Prostate gland (tissue), 2 donors: Measurements from ENCODE around the gene FRMD6. TPM values are rescaled to one million over a fixed set of nuclear protein-coding genes. Genes with fewer than 3 reads are reported as not detected.

ENCODE experiments used
- DNase-seq: peaks from one replicate; pipeline ENCODE4 v3.0.0-alpha.2; 2019; ENCODE audit warnings: low spot score
- H3K27ac ChIP-seq, 2 donors: fragments of 200-600 bp; sonication (generic); 2 replicates each; pipeline ENCODE4 v1.5.1; 2017 to 2019
- H3K27me3 ChIP-seq: fragments of 200-600 bp; sonication (generic); replicated peaks from 2 replicates; pipeline ENCODE4 v1.5.1; 2019; ENCODE audit not compliant: insufficient read depth
- H3K36me3 ChIP-seq, 2 donors: fragments of 200-600 bp; sonication (generic); 1 replicate in 1 of 2; 2 replicates in 1 of 2; pipeline versions ENCODE4 v1.5.1 to v1.8.1; 2017 to 2019
- H3K4me1 ChIP-seq: fragments of 200-600 bp; sonication (generic); replicated peaks from 2 replicates; pipeline ENCODE4 v1.5.1; 2019
- H3K4me3 ChIP-seq, 2 donors: fragments of 200-600 bp; sonication (generic); 2 replicates each; pipeline ENCODE4 v1.5.1; 2017 to 2019
- H3K9me3 ChIP-seq: fragments of 200-600 bp; sonication (generic); 2 replicates; pipeline ENCODE4 v1.5.1; 2017
- POLR2A ChIP-seq: fragments of 450-650 bp; IDR thresholded peaks from one replicate; pipeline ENCODE4 v1.6.1; 2016; ENCODE audit warnings: antibody characterized with exemption, mild to moderate bottlenecking
- POLR2AphosphoS5 ChIP-seq: sonication (generic); formaldehyde crosslinking; IDR thresholded peaks from one replicate; pipeline ENCODE4 v1.6.1; 2017; ENCODE audit warnings: antibody characterized with exemption
- WGBS: methylation state at CpG from one replicate; pipeline ENCODE4 v1.1.5; 2018; 5-methylcytosine and 5-hydroxymethylcytosine counted together
- intact Hi-C: fragments of 100-400 bp; cut with DNase I; formaldehyde crosslinking; loops from one replicate; pipeline ENCODE4 v1.14.2; 2022
- total RNA-seq, 2 donors: library from RNA; depleted of rRNA; stranded (reverse); fragments of >200 nt; gene quantifications; one replicate each; pipeline ENCODE4 v1.1.0, GENCODE V29; 2016
- TF ChIP-seq, protein P1 (sequence below), 4 experiments: fragments of 200-600 bp in 2 of 4; fragments of 450-650 bp in 2 of 4; sonication (generic) in 2 of 4; IDR thresholded peaks; 1 replicate in 3 of 4; 2 replicates in 1 of 4; pipeline ENCODE4 v1.5.1; 2016 to 2019; ENCODE audit warnings: antibody characterized with exemption in 4 of 4, mild to moderate bottlenecking in 2 of 4, moderate library complexity in 2 of 4

FRMD6 gene
- total RNA-seq, 2 donors from 2014 or later: 59.1 to 84.0 TPM

- Histone ChIP-seq H3K36me3 (no peaks in the 10 kb centered on the region), H3K27me3 (no peaks in the 10 kb centered on the region), H3K4me3 (no peak overlapping the region), H3K27ac (peak overlapping the region in 1 of 2 donors; percentile 6), H3K4me1 (no peaks in the 10 kb centered on the region), H3K9me3 (no peaks in the 10 kb centered on the region)
- intact Hi-C loops: no loop called here
- TF ChIP-seq POLR2A (no peak), POLR2AphosphoS5 (no peak)
- TF ChIP-seq, protein P1, sequence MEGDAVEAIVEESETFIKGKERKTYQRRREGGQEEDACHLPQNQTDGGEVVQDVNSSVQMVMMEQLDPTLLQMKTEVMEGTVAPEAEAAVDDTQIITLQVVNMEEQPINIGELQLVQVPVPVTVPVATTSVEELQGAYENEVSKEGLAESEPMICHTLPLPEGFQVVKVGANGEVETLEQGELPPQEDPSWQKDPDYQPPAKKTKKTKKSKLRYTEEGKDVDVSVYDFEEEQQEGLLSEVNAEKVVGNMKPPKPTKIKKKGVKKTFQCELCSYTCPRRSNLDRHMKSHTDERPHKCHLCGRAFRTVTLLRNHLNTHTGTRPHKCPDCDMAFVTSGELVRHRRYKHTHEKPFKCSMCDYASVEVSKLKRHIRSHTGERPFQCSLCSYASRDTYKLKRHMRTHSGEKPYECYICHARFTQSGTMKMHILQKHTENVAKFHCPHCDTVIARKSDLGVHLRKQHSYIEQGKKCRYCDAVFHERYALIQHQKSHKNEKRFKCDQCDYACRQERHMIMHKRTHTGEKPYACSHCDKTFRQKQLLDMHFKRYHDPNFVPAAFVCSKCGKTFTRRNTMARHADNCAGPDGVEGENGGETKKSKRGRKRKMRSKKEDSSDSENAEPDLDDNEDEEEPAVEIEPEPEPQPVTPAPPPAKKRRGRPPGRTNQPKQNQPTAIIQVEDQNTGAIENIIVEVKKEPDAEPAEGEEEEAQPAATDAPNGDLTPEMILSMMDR (IDR thresholded peaks at IDR 0.05): no peak
- no peak for DNase-seq
Measured at GRCh38 chr14:51676549-51676948, 24.8 kb downstream of the FRMD6 start.

- no peaks in the 10 kb centered on the region for H3K27me3 ChIP-seq
- peak overlapping the region in 1 of 2 donors; percentile 6 for H3K27ac ChIP-seq
- no peaks in the 10 kb centered on the region for H3K9me3 ChIP-seq
- H3K4me1 ChIP-seq: no peaks in the 10 kb centered on the region
- no peak for TF ChIP-seq POLR2A
- TF ChIP-seq, protein P1 (IDR thresholded peaks at IDR 0.05): no peak
- TF ChIP-seq POLR2AphosphoS5: no peak
- 85% methylated on average over 1 of the region's 1 CpG for WGBS
- no peaks in the 10 kb centered on the region for H3K36me3 ChIP-seq
- intact Hi-C loops: no loop called here
- no peak overlapping the region for H3K4me3 ChIP-seq
- DNase-seq: no peak
Measured at GRCh38 chr14:51677266-51677665, 25.6 kb downstream of the FRMD6 start.

DNA sequence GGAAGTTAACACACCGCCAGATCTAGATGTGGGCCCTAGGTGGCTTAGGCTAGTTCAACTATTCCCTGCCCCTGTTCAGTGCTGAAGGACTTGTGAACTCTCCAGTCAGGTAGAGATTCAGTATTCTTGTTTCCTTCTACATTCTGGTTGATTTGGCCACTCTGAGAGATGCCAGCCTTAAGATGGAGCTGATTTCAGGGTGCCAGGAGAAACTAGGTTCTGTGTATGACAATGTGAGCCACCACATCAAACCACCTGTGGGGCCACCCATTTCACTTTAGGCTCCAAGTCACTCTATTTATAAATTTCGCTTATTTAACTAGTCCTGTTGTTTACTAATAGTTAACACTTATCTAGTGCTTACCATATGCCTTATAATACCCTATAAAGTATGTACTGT lies 26.0 kb downstream of the FRMD6 start:
- H3K9me3 ChIP-seq: no peaks in the 10 kb centered on the region
- H3K4me3 ChIP-seq: no peak overlapping the region
- H3K27ac ChIP-seq: no peak overlapping the region
- no peaks in the 10 kb centered on the region for H3K27me3 ChIP-seq
- intact Hi-C loops: no loop called here
- no peak for DNase-seq
- no peak for TF ChIP-seq POLR2A
- TF ChIP-seq, protein P1 (IDR thresholded peaks at IDR 0.05): no peak
- TF ChIP-seq POLR2AphosphoS5: no peak
- 91% methylated on average over 2 of the region's 2 CpGs for WGBS
- no peaks in the 10 kb centered on the region for H3K4me1 ChIP-seq
- no peaks in the 10 kb centered on the region for H3K36me3 ChIP-seq

GRCh38 chr14:51680031-51680430 lies 28.3 kb downstream of the FRMD6 start:
- Histone ChIP-seq H3K4me3 (no peak overlapping the region), H3K27me3 (no peaks in the 10 kb centered on the region), H3K9me3 (no peaks in the 10 kb centered on the region), H3K4me1 (no peaks in the 10 kb centered on the region), H3K36me3 (no peaks in the 10 kb centered on the region), H3K27ac (no peak overlapping the region)
- intact Hi-C loops: no loop called here
- 46% methylated on average over 1 of the region's 1 CpG for WGBS
- no peak for DNase-seq
- TF ChIP-seq, protein P1 (IDR thresholded peaks at IDR 0.05): no peak
- no peak for TF ChIP-seq POLR2A
- no peak for TF ChIP-seq POLR2AphosphoS5

GRCh38 chr14:51681411-51681810 lies 29.7 kb downstream of the FRMD6 start:
- Histone ChIP-seq H3K27me3 (no peaks in the 10 kb centered on the region), H3K4me1 (no peaks in the 10 kb centered on the region), H3K9me3 (no peaks in the 10 kb centered on the region), H3K4me3 (no peak overlapping the region), H3K36me3 (no peaks in the 10 kb centered on the region), H3K27ac (no peak overlapping the region)
- WGBS: 32% methylated on average over 1 of the region's 1 CpG
- intact Hi-C loops: no loop called here
- TF ChIP-seq POLR2AphosphoS5: no peak
- TF ChIP-seq, protein P1 (IDR thresholded peaks at IDR 0.05): no peak
- TF ChIP-seq POLR2A: no peak
- no peak for DNase-seq
